ENCODE data around the gene BMPER. TPM values are rescaled to one million over a fixed set of nuclear protein-coding genes. Genes with fewer than 3 reads are reported as not detected.

Gene BMPER
- total and polyA plus RNA-seq, 8 donors: 7.4 to 47.7 (median 39.6) TPM

- H3K27ac ChIP-seq: no peak overlapping the region
These were observed 204.8 kb downstream of the BMPER start for GRCh38 chr7:34109936-34110780.

GRCh38 chr7:34111031-34111430 is 205.7 kb downstream of the BMPER start:
- no peaks in the 10 kb centered on the region for H3K4me1 ChIP-seq
- TF ChIP-seq CTCF (IDR thresholded peaks at IDR 0.05): no peak
- H3K4me3 ChIP-seq: no peak overlapping the region
- DNase-seq (no peak), ATAC-seq (no peak)
- no peak overlapping the region for H3K27ac ChIP-seq
- intact Hi-C loops (cut with DNase I): no loop called here
- H3K36me3 ChIP-seq: no peaks in the 10 kb centered on the region
- peaks cover 0 to 16% of the 10 kb centered on the region in 2 donors for H3K9me3 ChIP-seq
- no peaks in the 10 kb centered on the region for H3K27me3 ChIP-seq

More at GRCh38 chr7:34109936-34110780, 204.8 kb downstream of the BMPER start:
- ATAC-seq (no peak), DNase-seq (peak in 1 of 4 donors; percentile 12)
- H3K4me1 ChIP-seq: no peaks in the 10 kb centered on the region
- TF ChIP-seq CTCF (IDR thresholded peaks at IDR 0.05): no peak
- intact Hi-C loops (cut with DNase I): no loop called here
- H3K9me3 ChIP-seq: peaks cover 0 to 9% of the 10 kb centered on the region in 2 donors
- H3K36me3 ChIP-seq: no peaks in the 10 kb centered on the region
- no peak overlapping the region for H3K4me3 ChIP-seq
- H3K27me3 ChIP-seq: no peaks in the 10 kb centered on the region

- intact Hi-C loops (cut with DNase I): no loop called here
- no peak for ATAC-seq
- Histone ChIP-seq H3K27ac (no peak overlapping the region), H3K27me3 (no peaks in the 10 kb centered on the region), H3K4me1 (no peaks in the 10 kb centered on the region), H3K36me3 (no peaks in the 10 kb centered on the region), H3K4me3 (no peak overlapping the region), H3K9me3 (peaks cover 0 to 22% of the 10 kb centered on the region in 2 donors)
- no peak for TF ChIP-seq CTCF (IDR thresholded peaks at IDR 0.05)
- no peak for DNase-seq
These were observed 210.2 kb downstream of the BMPER start for GRCh38 chr7:34115503-34115902.

- intact Hi-C loops (cut with DNase I): no loop called here
- H3K27me3 ChIP-seq: no peaks in the 10 kb centered on the region
- no peak for TF ChIP-seq CTCF (IDR thresholded peaks at IDR 0.05)
- no peak for DNase-seq
- no peaks in the 10 kb centered on the region for H3K4me1 ChIP-seq
- no peaks in the 10 kb centered on the region for H3K36me3 ChIP-seq
- H3K27ac ChIP-seq: no peak overlapping the region
- peaks cover 0 to 22% of the 10 kb centered on the region in 2 donors for H3K9me3 ChIP-seq
- no peak overlapping the region for H3K4me3 ChIP-seq
- no peak for ATAC-seq
These were observed 212.2 kb downstream of the BMPER start for GRCh38 chr7:34117573-34117972.

- DNase-seq: no peak
- no peak for ATAC-seq
- Histone ChIP-seq H3K9me3 (peaks cover 7 to 37% of the 10 kb centered on the region in 2 donors), H3K27ac (no peak overlapping the region), H3K4me1 (no peaks in the 10 kb centered on the region), H3K36me3 (no peaks in the 10 kb centered on the region), H3K4me3 (no peak overlapping the region), H3K27me3 (no peaks in the 10 kb centered on the region)
- intact Hi-C loops (cut with DNase I): no loop called here
- no peak for TF ChIP-seq CTCF (IDR thresholded peaks at IDR 0.05)
These were observed 216.0 kb downstream of the BMPER start for GRCh38 chr7:34121366-34121765.

Measured in left lung (tissue), 10 donors.